OCI-M2 (cell line): Measurements from ENCODE around the gene GNPTG.

Source experiments
- DNase-seq: peaks from one replicate; lab custom pipeline; 2025; ENCODE audit not compliant: unreplicated experiment; lab: John Stamatoyannopoulos, UW

The GNPTG gene

GRCh38 chr16:1392826-1393225, 41.1 kb downstream of the GNPTG start:
- no peak for DNase-seq

GRCh38 chr16:1393613-1394176, 42.0 kb downstream of the GNPTG start:
- no peak for DNase-seq

GRCh38 chr16:1394367-1394951, 42.7 kb downstream of the GNPTG start:
- DNase-seq, result no peak

GRCh38 chr16:1395444-1396031, 43.8 kb downstream of the GNPTG start:
- no peak for DNase-seq

GRCh38 chr16:1397779-1398178, 46.0 kb downstream of the GNPTG start:
- DNase-seq, result no peak

GRCh38 chr16:1398351-1398750, 46.6 kb downstream of the GNPTG start:
- DNase-seq, result no peak

GRCh38 chr16:1398826-1399581, 47.3 kb downstream of the GNPTG start:
- DNase-seq, result no peak

- no peak for DNase-seq
These were observed 49.5 kb downstream of the GNPTG start for GRCh38 chr16:1401061-1401757.

GRCh38 chr16:1401758-1402154, 50.0 kb downstream of the GNPTG start:
- no peak for DNase-seq

- DNase-seq, result no peak
These were observed 51.3 kb downstream of the GNPTG start for GRCh38 chr16:1403036-1403435.

GRCh38 chr16:1403733-1404132, 52.0 kb downstream of the GNPTG start:
- DNase-seq, result no peak

GRCh38 chr16:1407753-1408152, 56.0 kb downstream of the GNPTG start:
- no peak for DNase-seq

- peak; percentile 36 for DNase-seq
These were observed 56.6 kb downstream of the GNPTG start for GRCh38 chr16:1408171-1408837.

- no peak for DNase-seq
These were observed 61.1 kb downstream of the GNPTG start for GRCh38 chr16:1412847-1413246.
